Hepatocyte (in vitro differentiated cells): ENCODE data around the gene HOXC6.

Experiments used
- EZH2 ChIP-seq: fragments of 200-600 bp; sonication (generic); IDR thresholded peaks from 2 replicates; pipeline ENCODE4 v1.6.1; 2016; ENCODE audit warnings: antibody characterized with exemption, mild to moderate bottlenecking, borderline replicate concordance
- TF ChIP-seq, protein P1 (sequence below): fragments of 200-600 bp; sonication (generic); IDR thresholded peaks from 2 replicates; pipeline ENCODE4 v1.5.1; 2016; ENCODE audit warnings: antibody characterized with exemption, mild to moderate bottlenecking; ENCODE audit not compliant: poor library complexity

DNA sequence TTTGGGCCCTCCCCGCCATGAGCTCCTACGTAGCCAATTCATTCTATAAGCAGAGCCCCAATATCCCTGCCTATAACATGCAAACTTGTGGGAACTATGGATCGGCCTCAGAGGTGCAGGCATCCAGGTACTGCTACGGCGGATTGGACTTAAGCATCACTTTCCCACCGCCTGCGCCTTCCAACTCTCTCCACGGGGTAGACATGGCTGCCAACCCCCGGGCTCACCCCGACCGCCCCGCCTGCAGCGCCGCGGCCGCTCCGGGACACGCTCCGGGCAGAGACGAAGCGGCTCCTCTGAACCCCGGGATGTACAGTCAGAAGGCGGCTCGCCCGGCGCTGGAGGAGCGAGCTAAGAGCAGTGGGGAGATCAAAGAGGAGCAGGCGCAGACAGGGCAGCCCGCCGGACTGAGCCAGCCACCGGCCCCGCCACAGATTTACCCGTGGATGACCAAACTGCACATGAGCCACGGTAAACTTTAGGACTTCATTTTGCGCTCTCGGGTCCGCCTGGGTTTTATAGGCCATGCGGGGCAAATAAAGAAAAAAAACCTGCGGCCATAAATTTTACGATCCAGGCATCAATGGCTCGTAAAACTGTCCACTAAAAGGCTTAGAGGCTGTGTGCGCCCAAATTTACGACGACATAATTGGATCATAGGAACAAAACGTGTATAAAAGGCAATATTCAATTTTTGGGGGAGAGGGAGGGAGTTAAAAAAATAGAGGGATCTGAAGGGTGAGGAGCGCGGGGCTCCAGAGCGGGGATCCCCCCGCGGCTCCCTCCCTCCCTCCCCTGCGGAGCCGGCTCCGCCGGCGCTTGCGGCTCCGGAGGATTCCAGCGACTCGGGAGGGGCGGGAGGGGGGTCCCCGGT is 5.1 kb downstream of the HOXC6 start:
- TF ChIP-seq, protein P1, sequence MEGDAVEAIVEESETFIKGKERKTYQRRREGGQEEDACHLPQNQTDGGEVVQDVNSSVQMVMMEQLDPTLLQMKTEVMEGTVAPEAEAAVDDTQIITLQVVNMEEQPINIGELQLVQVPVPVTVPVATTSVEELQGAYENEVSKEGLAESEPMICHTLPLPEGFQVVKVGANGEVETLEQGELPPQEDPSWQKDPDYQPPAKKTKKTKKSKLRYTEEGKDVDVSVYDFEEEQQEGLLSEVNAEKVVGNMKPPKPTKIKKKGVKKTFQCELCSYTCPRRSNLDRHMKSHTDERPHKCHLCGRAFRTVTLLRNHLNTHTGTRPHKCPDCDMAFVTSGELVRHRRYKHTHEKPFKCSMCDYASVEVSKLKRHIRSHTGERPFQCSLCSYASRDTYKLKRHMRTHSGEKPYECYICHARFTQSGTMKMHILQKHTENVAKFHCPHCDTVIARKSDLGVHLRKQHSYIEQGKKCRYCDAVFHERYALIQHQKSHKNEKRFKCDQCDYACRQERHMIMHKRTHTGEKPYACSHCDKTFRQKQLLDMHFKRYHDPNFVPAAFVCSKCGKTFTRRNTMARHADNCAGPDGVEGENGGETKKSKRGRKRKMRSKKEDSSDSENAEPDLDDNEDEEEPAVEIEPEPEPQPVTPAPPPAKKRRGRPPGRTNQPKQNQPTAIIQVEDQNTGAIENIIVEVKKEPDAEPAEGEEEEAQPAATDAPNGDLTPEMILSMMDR: no peak
- peak; percentile 76 for TF ChIP-seq EZH2
